SHP77 treated with DMSO at 0.1 percent for 48 hours (cell line): Measurements from ENCODE around the gene NR1I3.
"Not testable (repeated sequence)": the region's sequence is repeated elsewhere in the genome, so short reads cannot be mapped to it uniquely, and the experiment has no call there.

ENCODE experiments used
- DNase-seq: peaks from one replicate; lab custom pipeline; 2025; lab: John Stamatoyannopoulos, UW

Gene NR1I3

GRCh38 chr1:161238039-161238473, at the start of gene NR1I3:
Gene NR1I3 (minus strand): TSS chr1:161238203. CDS start chr1:161236565, 1,638 bp downstream.
- DNase-seq = no peak

GRCh38 chr1:161287482-161288054, 49.6 kb upstream of the NR1I3 start:
- DNase-seq = no peak

DNA sequence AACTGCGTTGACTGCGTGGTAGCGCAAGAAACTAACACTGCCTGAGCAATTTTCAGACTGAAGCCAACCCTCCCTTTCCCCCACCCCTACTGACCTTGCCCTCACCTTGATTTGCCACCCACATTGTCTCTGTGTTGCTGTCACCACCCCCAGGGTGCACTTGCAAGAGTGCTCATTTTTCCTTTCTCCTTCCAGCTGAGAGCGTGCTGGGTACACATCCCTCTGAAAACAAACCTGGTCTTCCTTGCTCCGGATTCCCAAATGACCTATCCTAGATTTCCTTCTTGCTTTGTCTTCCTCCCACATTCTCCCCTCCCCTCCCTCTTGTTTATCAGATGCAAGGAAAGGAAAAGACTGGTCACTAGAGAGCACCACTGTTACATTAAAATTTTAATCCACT, 47.5 kb upstream of the NR1I3 start:
- no peak for DNase-seq

- no peak for DNase-seq
Observed at GRCh38 chr1:161285113-161285512, 47.1 kb upstream of the NR1I3 start.

DNA sequence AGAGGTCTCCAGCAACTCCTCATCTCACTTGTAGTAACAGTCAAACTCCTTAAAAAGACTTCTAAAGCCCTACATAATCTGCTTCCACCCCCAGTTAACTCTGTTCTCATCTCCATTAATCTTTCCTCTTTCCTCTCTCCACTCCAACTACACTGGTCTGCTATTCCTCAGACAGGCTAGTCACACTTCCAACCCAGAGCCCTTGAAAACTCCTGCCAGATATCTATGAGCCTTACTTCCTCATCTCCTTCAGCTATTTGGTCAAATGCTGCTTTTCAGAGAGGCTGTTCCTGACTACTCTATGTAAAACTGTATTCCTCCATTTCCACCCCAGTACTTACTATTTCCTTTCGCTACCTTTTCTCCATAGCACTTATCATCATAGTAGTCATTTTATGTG, 45.0 kb upstream of the NR1I3 start:
- no peak for DNase-seq

GRCh38 chr1:161274874-161275273, 36.9 kb upstream of the NR1I3 start:
- no peak for DNase-seq

GRCh38 chr1:161273402-161273801, 35.4 kb upstream of the NR1I3 start:
- DNase-seq = no peak

DNA sequence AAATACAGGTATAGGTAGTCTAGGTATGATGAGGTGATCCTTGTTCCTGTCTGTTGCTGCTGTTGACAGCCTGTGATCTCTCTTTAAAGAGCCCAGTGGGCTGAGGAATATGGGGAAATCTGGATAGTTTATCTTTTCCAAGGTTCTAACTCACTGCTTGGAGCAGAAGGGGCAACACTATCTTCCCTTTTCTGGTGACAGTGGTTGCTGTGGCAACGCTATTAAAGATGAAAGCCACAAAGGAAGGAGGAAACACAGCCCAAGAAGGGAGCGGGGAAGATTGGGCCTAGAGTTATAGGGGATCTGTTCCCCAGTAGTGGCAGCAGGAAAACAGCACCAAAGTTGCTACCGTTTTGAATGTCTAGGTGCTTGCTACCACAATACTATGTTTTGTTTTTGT, 29.3 kb upstream of the NR1I3 start:
- no peak for DNase-seq

- DNase-seq = no peak
Observed at GRCh38 chr1:161266836-161267235, 28.8 kb upstream of the NR1I3 start.

GRCh38 chr1:161266202-161266601, 28.2 kb upstream of the NR1I3 start:
- DNase-seq = no peak

- no peak for DNase-seq
Observed at GRCh38 chr1:161265305-161265704, 27.3 kb upstream of the NR1I3 start.

DNA sequence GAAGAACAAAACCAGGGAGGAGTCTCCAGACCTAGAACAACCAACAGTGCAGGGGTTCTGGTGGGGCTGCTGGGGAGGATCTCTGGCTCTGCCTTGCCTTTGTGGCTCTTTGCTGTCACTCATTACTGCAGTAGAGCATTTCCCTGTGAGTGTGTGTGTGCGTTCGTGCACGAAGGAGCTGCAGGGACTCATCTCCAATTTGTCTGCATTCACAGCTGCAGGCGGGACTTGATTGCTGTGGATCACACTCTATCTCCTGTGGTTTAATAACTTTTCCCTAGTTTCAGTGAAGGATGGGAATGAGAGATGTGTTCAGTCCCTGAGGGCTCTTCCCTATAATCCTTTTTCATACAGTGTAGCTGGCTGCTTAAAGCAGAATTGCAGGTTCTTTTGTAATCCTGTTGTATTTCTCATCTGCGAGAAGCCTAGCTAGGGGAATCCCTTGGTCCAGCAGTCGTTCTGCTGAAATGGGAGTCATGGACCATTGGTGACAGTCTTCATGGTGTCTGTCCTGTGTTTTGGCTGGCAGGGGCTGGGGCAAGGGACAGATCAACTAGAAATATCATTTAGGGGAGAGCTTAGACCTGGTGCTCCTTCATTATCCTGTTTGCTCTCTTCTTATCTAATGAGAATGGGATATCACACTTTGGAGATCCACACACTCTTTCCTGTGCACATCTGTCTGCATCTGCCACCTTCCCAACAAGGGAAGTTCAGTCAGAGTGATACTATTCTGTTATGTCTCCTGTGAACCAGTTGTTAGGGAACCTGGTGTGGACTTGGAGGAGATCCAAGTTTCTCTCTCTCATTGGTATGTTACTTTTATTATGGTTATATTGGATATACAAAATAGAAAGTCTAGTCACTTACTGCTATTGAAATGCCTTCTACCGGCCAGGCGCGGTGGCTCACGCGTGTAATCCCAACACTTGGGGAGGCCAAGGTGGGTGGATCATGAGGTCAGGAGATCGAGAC, 23.5 kb upstream of the NR1I3 start:
- DNase-seq = no peak

GRCh38 chr1:161260376-161261260, 22.6 kb upstream of the NR1I3 start:
- no peak for DNase-seq

GRCh38 chr1:161259765-161260164, 21.8 kb upstream of the NR1I3 start:
- DNase-seq = no peak

DNA sequence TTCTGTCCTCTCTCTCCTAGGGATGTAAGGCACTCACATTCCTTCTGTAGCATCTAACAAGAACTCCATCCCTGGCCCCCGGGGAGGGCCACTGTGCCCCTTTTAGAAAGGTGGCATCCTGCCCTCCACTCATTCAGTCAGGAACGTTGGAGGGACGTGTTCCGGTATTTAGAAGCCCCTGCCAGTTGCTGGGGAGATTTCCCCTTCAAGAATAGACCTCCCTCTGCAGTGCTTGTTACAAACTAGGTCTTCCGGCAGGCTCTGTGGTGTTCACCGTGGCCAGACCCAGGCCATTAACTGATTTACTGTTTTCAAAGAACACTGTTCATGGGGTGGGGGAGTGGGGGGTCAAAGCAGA, 21.3 kb upstream of the NR1I3 start:
- no peak for DNase-seq

DNA sequence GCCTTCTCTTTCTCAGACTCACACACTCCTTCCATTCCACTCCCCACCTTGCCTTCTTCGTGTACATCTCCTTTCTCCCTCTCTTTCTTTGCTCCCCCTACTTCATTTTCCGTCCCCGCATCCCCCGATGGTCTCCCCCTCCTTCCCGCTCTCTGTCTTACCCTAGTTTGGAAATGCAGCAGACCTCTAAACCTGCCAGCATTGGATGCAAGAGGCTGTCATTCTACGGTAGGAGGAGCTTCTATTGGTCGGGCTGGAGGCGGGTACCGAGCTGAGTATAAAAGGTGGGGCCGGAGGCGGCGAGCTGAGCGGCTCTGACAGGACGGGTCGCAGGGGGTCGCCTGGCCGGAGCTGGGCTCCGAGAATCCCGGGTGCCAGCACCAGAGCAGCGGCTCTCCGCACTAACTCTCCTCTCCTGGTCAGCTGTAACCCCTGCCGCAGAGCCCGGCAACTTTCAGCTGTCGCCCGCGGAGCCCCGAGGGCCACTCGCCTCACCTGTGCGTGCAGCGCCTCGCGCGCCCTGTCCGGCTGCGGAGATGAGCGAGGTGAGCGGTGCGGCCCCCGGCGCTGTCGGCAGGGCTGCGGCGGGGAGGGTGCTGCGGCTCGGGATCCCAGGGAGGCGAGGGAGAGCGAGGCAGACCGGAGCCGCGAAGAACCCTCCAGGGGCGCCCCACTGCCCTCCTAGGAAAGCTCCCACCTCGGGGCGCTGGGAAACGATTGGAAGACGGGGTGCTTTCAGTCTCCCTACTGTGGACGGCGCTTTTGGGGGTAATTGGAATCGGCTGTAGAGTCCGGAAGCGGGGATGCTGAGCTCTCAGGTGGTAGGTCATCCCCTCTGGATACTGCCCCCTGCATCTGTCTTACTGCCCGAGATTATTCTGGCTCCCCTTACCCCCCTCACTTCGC, 20.7 kb upstream of the NR1I3 start, which contains the start of gene PCP4L1:
TSS of gene PCP4L1 (plus strand) at position 307 of the 906 bp plus-strand sequence. CDS start at position 537, 230 bp downstream.
- no peak for DNase-seq

DNA sequence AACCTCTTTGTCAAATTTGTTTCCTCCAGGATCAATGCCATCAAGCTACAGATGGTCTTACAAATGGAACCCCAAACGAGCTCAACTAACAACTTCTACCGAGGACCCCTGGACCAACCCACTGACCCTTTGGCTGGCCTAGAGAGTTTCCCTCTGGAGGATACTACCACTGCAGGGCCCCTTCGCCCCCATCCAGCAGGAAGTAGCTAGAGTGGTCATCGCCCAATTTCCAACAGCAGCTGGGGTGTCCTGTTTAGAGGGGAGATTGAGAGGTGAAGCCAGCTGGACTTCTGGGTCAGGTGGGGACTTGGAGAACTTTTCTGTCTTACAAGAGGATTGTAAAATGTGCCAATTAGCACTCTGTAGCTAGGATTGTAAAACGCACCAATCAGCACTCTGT, 19.1 kb upstream of the NR1I3 start:
- not testable (repeated sequence) for DNase-seq

GRCh38 chr1:161255955-161256520, 18.0 kb upstream of the NR1I3 start:
- DNase-seq = not testable (repeated sequence)

- not testable (repeated sequence) for DNase-seq
Observed at GRCh38 chr1:161255302-161255701, 17.3 kb upstream of the NR1I3 start.

GRCh38 chr1:161251579-161251978, 13.6 kb upstream of the NR1I3 start:
- DNase-seq = no peak

DNA sequence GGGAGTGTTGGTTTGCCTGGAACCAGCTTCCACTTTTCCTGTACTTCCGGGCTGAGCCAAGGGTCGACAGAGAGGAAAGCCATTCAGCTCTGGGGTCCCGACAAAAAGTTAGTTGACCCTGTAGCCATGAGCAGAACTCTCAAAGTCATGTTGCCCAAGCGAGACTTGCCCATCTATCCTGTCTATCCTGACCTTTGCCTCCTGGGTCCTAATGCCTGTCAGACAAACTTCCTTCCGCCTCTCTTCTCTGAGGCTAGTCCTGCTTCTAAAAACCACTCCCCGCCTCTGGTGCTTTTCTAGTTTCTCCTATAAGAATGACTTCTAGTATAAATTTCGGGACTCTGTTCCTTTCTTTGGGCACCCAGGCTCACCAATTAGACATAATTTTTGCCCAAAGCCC, 12.8 kb upstream of the NR1I3 start:
- DNase-seq = no peak
